Measurements from ENCODE around the gene NOX3. TPM values are rescaled to one million over a fixed set of nuclear protein-coding genes. Genes with fewer than 3 reads are reported as not detected.

The NOX3 gene
- total RNA-seq, 4 donors from 2014 or later, result not detected

GRCh38 chr6:155388591-155388990 is 67.0 kb downstream of the NOX3 start:
- no peak for DNase-seq
- TF ChIP-seq, protein P1, sequence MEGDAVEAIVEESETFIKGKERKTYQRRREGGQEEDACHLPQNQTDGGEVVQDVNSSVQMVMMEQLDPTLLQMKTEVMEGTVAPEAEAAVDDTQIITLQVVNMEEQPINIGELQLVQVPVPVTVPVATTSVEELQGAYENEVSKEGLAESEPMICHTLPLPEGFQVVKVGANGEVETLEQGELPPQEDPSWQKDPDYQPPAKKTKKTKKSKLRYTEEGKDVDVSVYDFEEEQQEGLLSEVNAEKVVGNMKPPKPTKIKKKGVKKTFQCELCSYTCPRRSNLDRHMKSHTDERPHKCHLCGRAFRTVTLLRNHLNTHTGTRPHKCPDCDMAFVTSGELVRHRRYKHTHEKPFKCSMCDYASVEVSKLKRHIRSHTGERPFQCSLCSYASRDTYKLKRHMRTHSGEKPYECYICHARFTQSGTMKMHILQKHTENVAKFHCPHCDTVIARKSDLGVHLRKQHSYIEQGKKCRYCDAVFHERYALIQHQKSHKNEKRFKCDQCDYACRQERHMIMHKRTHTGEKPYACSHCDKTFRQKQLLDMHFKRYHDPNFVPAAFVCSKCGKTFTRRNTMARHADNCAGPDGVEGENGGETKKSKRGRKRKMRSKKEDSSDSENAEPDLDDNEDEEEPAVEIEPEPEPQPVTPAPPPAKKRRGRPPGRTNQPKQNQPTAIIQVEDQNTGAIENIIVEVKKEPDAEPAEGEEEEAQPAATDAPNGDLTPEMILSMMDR (IDR thresholded peaks at IDR 0.05), result no peak
- no peak for TF ChIP-seq POLR2A (IDR thresholded peaks at IDR 0.05)

DNA sequence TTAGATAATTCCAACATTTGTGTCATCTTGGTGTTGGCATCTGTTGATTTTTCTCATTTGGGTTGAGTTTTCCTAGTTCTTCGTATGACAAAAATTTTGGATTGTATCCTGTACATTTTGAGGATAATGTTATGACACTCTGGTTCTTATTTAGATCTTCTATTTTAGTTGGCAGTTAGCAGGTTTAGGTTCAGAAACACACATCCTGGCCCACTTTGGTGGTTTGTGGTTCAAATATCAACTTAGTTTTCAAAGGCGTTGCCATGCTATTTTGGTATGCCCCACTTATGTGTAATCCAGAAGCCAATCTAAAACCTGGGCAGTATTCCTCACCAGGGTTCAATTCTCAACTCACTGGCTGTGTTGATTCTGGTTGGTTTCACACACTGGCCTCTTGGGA is 68.2 kb downstream of the NOX3 start:
- no peak for DNase-seq
- Histone ChIP-seq H3K4me3 (replicated peaks in 1 of 3) (no peak overlapping the region), H3K9me3 (no peaks in the 10 kb centered on the region), H3K27me3 (no peaks in the 10 kb centered on the region), H3K27ac (no peak overlapping the region), H3K36me3 (no peaks in the 10 kb centered on the region), H3K4me1 (no peaks in the 10 kb centered on the region)
- 63 to 65% methylated on average over 2 of the region's 2 CpGs for WGBS, 2 donors
- intact Hi-C loops (cut with DNase I), result no loop called here
- TF ChIP-seq, protein P1 (IDR thresholded peaks at IDR 0.05), result no peak
- no peak for TF ChIP-seq POLR2A (IDR thresholded peaks at IDR 0.05)

More at GRCh38 chr6:155388591-155388990, 67.0 kb downstream of the NOX3 start:
- H3K4me3 ChIP-seq (replicated peaks in 1 of 3), result no peak overlapping the region
- intact Hi-C loops (cut with DNase I), result no loop called here
- no peaks in the 10 kb centered on the region for H3K27me3 ChIP-seq
- H3K4me1 ChIP-seq, result no peaks in the 10 kb centered on the region
- no peaks in the 10 kb centered on the region for H3K9me3 ChIP-seq
- no peaks in the 10 kb centered on the region for H3K36me3 ChIP-seq
- H3K27ac ChIP-seq, result no peak overlapping the region

DNA sequence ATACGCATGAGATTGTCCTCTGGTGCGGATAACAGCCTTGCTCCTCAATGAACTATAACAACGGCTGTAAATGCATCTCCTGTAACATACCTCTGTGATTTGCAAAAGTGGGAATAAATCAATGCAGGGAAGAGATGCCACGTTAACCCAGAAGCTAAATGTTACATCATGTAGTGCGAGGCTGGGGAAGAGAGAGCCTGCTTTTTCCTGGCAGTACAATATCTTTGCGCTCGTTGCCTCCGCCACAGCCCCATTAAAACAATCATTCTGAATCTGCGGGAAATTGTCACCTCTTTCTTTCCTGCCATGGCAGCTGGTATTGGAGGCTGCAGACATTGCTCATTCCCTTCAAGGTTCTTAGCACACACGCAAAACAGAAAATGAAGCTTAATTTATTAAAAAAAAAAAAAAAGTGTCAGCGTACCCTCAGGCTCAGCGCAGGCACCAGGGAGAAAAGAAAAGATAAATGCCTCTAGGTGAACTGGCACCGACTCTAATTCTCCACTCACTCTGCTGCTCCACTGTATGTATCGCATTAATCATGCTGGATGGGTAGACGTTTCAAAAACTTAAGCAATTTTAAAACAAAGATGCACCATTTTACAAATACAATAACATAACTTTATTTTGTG is 71.2 kb downstream of the NOX3 start:
- no peaks in the 10 kb centered on the region for H3K9me3 ChIP-seq
- intact Hi-C loops (cut with DNase I), result no loop called here
- no peaks in the 10 kb centered on the region for H3K27me3 ChIP-seq
- no peak overlapping the region for H3K27ac ChIP-seq
- no peak overlapping the region for H3K4me3 ChIP-seq (replicated peaks in 1 of 3)
- TF ChIP-seq, protein P1 (IDR thresholded peaks at IDR 0.05), result no peak
- TF ChIP-seq POLR2A (IDR thresholded peaks at IDR 0.05), result no peak
- H3K4me1 ChIP-seq, result no peaks in the 10 kb centered on the region
- WGBS, 2 donors, result 89 to 91% methylated on average over 15 of the region's 15 CpGs
- H3K36me3 ChIP-seq, result no peaks in the 10 kb centered on the region
- DNase-seq, result no peak

DNA sequence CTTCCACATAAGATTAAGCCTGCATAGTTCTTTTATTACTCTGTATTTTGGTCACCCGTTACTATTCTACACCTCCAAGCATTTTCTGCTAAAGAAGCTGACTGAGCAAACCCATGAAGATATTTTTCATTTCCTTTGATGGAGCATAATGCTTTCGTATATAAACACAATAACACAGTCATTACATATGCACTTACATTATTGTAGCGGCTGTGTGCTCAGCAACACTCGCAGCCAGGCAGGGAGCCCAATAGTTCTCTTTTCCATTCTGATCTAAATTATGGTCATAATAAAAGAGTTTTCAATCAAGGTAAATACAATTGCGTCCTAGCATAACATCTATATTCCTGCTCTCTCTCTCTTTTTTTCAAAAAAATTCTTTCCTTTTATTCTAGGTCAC is 71.7 kb downstream of the NOX3 start:
- WGBS, 2 donors, result 91 to 96% methylated on average over 5 of the region's 5 CpGs
- no peaks in the 10 kb centered on the region for H3K27me3 ChIP-seq
- H3K36me3 ChIP-seq, result no peaks in the 10 kb centered on the region
- H3K27ac ChIP-seq, result no peak overlapping the region
- no peak for TF ChIP-seq POLR2A (IDR thresholded peaks at IDR 0.05)
- TF ChIP-seq, protein P1 (IDR thresholded peaks at IDR 0.05), result no peak
- DNase-seq, result no peak
- no peak overlapping the region for H3K4me3 ChIP-seq (replicated peaks in 1 of 3)
- no peaks in the 10 kb centered on the region for H3K9me3 ChIP-seq
- no peaks in the 10 kb centered on the region for H3K4me1 ChIP-seq
- intact Hi-C loops (cut with DNase I), result no loop called here

- 79 to 88% methylated on average over 3 of the region's 3 CpGs for WGBS, 2 donors
- DNase-seq, result no peak
- intact Hi-C loops (cut with DNase I), result no loop called here
- TF ChIP-seq, protein P1 (IDR thresholded peaks at IDR 0.05), result no peak
- TF ChIP-seq POLR2A (IDR thresholded peaks at IDR 0.05), result no peak
- Histone ChIP-seq H3K27me3 (no peaks in the 10 kb centered on the region), H3K4me1 (no peaks in the 10 kb centered on the region), H3K9me3 (no peaks in the 10 kb centered on the region), H3K4me3 (replicated peaks in 1 of 3) (no peak overlapping the region), H3K36me3 (no peaks in the 10 kb centered on the region), H3K27ac (no peak overlapping the region)
Measured at GRCh38 chr6:155382338-155382685, 73.3 kb downstream of the NOX3 start.
